Stimulated activated CD8-positive, alpha-beta memory T cell treated with anti-CD3 and anti-CD28 coated beads, Interleukin-2, amount 100 ng/mL, for 48 hours (primary cell): ENCODE results near the gene PRKACB.
"Not testable (repeated sequence)": the region's sequence is repeated elsewhere in the genome, so short reads cannot be mapped to it uniquely, and the experiment has no call there.

Experiments used
- DNase-seq, 2 donors: peaks; one replicate each; pipeline ENCODE4 v3.0.0-alpha.2; 2020; ENCODE audit warnings: low read depth in 2 of 2

Gene PRKACB

GRCh38 chr1:84269306-84269705, 125.2 kb downstream of the PRKACB start:
- DNase-seq: no peak

DNA sequence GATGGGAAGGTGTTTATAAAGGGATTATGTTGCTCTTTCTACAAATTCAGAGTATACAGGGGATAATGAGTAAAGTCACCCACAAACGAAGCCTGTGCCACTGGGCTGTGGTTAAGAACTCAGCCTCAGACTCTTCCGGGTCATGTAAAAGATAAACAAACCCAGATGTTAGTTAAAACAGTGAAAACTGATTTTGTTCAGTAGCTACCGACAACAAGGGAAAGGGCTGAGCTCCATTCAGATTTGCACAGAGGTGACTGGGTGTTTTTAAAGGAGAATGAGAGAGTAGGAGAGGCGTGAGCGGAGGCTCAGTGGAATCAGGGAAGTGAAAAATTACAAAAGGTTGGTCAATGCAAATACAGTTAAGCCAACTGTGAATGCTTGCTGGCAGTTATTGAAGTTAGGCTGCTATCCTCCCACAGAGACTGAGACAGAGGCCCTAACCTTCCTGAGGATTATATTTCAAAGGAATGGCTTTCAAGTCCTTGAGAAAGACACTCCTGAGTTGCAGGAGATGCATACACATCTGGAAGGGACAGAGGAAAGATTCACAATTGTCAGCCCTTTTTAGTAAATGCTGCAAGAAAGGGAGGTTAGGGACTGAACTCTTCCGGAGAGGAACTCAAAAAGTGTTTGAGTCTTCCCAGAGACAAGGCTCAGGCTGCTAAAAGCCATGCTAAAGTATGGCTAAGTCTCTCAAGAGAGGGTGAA, 127.5 kb downstream of the PRKACB start:
- no peak for DNase-seq

GRCh38 chr1:84272401-84272800, 128.3 kb downstream of the PRKACB start:
- DNase-seq: no peak

DNA sequence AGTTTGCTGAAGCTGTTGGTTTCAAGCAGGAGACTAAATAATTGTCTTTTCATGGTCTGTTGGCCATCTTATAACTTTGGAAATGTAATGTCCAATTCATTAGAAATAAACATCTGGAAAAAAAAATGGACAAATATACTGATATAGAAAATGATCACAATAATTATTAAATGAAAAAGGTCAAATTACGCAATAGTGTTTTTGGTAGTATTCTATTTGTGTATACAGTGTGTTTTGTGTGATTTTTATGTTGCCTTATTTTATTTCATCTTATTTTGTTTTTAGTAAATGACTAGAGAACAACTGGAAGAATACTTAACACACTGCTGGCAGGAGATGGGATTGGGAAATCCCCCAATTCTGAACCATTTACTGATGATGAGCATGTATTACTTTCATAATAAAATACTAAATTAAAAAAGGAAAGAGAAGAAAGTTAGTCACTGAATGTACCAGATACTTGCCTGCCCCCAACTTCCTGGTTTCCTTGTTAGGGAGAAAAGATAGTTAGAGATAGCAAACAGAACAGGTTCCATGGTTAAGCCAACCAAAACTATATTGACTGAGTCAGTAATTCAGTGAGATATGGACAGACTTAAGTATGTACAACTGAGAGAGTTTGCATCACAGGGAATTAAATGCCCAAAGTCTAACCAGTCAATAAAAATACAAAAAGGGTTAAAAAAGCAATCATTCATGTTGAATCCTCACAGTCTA, 133.4 kb downstream of the PRKACB start:
- DNase-seq: no peak

- no peak for DNase-seq
Observed at GRCh38 chr1:84278905-84279304, 134.8 kb downstream of the PRKACB start.

DNA sequence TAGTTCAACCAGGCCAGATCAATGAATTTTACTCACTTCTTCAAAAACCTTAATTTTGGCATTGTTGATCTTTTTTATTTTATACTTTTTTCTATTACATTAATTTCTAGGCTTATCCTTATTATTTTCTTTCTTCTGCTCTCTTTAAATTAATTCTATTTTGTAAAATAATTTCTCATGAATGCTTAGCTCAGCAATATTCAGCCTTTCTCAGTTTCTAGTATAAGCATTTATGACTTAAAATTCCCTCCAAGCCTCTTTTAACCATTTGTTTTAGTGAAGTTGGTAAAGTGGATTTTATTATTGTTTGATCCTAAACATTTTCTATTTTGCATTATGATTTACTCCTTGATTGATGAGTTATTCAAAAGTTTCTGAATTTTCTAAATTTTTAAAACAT, 136.8 kb downstream of the PRKACB start:
- no peak for DNase-seq

- DNase-seq: no peak
Observed at GRCh38 chr1:84282780-84283333, 138.8 kb downstream of the PRKACB start.

DNA sequence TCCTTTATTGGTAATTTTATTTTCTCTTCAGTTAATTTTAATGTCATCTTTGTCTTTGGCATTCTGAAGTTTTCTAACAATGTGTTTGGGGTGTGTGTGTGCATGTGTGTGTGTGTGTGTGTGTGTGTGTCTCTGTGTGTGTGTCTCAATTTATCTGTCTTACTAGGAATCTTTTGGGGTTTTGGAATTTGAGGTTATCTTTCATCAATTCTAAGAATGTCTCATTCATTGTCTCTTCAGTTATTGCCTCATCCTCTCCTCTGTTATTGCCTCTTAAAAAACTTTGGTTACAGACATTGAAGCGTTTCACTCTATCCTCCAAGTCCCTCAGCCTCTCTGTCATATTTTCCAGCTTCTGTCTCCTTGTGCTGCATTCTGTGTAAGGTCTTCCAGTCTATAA, 139.3 kb downstream of the PRKACB start:
- no peak for DNase-seq

- no peak for DNase-seq
Observed at GRCh38 chr1:84286071-84286470, 142.0 kb downstream of the PRKACB start.

DNA sequence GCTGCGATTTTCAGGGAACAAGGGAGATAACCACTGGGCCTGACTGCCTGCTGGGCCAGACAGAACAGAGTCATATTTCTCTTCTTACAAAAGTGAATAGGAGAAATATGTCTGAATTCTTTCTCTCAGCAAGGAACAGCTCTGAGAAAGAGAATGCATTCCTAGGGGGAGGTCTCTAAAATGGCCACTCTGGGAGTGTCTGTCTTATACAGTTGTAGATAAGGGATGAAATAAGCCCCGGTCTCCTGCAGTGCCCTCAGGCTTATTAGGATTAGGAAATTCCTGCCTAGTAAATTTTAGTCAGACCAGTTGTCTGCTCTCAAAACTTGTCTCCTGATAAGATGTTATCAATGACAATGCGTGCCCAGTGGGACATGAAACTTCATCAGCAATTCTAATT, 143.3 kb downstream of the PRKACB start:
- DNase-seq: not testable (repeated sequence)
